Left forelimb (tissue), 1 donor: ENCODE data around the gene JAKMIP1.

ENCODE experiments used
- DNase-seq: peaks from one replicate; pipeline ENCODE4 v3.0.0-alpha.2; 2018; ENCODE audit warnings: low spot score

The JAKMIP1 gene

DNA sequence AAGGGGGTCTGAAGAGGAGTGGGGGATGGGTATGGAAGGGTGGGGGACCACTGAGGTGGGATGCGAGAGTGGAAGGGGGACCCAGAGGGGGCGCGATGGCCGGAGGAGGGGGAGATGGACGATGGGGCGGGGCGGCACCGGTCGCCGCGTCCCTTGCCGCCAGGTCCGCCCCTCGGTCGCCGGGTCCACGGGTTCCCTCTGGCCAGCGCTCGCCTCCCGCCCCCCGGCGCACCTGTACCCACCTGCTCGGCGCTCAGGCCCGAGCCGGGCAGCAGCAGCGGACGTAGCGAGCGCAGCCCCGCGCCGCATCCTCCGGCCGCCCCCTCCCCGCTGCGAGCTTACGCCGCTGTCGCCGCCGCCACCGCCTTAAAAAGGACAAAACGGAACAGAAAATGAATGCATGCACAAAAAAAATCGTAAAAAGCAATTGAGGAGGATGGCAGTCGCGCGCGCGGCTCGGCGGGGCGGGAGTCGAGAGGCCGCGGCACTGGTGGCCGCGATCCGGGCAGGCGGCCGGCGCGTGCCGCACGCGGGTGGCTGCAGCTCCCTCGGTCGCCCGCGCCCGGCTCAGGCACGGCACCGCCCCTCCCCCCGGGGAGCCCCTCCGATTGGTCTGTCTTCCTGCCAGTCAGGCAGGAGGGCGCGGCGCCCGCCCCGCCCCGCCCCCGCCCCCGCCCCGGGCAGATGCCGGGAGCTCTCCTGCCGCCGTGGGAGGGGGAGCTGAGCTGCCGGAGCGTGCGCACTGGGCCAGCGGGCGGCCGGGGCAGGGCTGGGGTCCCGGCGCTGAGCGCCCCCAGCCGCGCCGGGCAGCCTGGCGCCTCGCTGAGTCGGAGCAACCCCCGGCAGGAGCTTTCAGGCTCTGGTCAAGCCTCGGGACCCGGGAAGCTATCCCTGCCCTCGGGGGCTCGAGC lies at the start of gene JAKMIP1:
Gene JAKMIP1, minus strand, starts transcription at position 539 of the 911 bp plus-strand sequence. CDS start 87,699 bp downstream, outside the sequence.
- peak; percentile 85 for DNase-seq

DNA sequence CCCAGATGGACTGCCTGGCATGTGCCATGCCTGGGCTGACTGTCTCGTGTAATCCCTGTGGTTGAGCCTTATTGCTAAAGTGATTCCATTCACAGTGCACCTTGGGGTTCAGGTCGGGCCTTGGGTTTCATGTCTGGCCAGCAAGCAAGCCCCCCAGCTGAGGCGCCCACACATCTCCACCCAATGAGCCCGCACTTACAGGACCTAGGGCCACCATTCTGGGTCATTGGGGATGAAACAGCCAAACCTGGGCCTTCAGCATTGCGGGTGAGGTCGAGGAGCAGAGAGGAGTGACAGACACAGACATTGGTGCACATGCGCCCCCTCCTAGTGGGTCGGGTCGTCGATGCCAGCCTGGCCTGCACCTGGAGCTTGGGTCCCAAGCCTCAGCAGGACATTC lies 48.0 kb upstream of the JAKMIP1 start:
- DNase-seq = no peak

DNA sequence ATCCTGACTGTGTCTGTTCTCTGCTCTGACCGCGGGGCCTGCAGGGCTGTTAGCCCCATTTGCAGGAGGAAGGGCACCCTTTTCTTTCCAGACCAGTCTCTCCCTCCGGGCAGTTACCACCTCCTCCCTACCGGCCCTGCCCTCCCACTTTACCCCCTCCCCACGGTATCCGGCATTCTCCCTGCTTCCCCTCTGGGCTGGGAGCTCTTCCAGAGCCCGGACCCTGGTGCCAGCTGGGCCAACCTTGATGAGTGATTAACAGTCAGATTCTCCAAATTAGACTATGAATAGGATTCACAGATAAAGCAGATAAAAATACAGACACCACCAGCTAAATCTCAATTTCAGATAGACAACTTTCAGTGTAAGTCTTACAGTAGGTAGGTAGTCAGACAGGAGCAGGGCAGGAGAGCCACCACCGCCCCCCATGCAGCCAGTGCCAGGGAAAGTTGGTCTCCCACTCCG lies 45.9 kb upstream of the JAKMIP1 start:
- no peak for DNase-seq

DNA sequence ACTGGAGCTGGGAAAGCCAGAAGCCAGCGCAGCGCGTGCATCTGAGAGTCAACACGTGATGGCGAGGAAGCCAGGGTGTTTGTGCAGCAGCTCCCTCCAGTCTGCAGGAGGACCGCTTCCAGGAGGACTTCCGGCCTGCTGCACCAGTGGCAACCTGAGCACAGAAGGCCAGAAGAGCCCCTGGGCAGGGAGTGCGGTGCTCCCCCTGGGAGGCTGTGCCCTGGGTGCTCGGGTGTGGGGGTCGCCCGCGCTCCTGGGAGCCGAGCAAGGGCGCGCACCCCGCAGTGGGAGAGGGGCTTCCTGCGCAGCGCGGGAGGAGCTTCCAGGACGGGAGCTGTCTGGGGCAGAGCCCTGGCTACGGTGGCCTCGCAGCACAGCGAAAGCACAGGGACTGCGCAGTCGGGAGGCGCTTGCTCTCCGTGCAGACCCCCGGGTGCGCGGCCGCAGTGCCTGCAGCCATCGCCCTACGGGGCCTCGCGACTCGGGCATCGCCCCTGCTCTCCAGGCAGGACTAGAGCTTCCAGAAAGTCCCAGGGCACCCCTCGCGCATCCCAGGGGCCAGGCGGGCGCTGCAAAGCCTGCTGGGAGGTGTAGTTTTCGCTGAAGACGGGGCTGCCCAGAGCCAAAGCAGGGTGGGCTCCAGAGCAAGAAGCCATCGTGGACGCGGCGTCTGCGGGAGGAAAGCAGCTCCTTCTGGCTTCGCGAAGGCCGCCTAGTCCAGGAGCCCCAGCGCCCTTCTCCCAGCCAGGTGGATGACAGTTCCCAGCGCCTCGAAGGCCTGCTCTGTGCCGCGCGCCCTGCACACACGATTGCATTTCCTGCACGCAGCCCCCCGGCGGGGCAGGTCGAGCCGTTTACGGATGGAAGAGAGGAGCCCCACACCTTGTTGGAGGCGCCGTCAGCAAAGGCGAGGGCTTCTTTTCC lies 45.2 kb upstream of the JAKMIP1 start:
- no peak for DNase-seq

DNA sequence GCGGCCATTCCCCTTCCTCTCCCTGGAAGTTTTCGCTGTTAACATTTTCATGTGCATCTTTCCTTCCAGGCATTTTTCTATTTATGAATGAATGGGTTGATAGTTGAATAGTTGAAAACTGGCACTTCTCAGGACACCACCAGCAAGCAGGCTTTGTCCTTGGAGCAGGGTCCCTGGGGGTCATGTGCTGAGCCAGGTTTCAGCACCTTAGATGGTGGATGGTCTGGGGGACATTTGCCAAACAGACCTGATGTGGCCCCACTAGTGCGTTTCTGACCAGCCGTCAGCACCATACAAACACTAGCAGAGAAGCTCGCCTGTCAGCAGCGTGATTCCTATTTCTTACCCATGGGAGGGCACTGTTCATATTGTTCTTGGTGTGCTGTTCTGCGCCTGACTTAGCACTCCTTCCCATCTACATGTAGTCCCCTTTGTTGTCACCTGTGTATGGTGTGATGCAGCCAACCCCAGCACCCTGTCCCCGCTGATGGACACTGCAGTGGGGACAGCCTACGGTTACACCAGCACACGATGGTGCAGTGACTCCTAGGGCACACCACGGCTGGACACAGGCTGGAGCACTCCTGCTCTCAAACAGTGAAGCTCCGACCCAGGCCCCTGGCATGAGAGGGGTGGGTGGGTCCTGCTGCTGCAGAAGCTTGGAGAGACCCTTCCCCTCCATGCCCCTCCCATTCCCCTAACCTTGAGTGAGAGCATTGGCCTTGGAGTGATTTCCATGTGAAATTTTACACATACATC lies 42.1 kb upstream of the JAKMIP1 start:
- DNase-seq = no peak

DNA sequence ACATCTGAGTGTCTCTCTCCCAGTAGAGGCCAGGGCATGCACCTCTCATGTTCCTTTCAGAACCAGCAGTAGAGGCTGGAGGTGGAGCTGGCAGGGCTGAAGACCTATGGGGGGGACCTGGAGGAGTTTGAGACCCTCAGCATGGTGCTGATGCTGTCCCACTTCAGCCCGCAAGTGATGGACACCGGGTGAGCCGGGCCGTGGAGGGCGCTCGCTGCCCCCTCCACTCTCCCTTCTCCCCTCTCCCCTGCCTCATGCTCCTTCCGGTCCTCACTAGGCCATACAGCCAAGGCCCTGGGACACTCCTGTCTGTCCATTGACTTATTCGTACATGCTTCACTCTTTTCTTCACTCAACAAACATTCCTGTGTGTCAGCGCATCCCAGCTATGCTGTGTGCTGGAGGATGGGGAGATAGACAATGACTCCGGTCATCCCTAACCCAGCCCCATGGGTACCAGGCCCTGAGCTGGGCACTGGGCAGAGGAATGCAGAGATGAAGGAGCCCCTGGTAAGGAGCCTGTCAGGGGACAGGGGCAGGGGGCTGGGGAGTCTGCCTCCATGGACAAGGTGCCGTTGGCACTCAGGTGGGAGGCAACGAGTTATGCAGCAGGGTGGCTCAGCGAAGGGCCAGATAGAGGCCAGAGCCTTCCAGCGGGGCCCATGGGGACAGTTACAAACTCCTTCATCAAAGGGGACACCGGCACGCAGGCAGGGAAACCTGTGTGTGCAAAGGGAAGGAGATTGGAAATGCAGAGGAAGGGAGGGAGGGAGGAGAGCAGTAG lies 40.9 kb upstream of the JAKMIP1 start:
- DNase-seq = no peak

DNA sequence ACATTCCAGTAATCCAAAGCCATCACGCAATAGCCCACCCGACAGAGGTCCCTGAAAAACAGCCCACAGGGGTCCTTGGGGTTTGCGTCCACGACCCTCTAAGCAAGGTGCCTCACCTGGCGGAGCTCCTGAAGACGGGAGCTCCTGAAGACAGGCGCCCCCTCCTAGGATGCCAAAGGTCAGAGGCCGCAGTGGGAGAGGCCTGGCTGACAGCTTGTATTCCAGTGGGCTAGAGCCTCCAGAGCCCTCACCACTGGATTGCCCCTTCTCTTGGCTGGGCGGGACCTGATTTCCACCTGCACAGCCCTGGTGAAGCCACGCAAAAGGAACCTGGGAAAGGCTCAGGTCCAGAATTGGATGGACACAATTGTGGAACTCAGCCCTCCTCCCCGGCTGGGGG lies 39.6 kb upstream of the JAKMIP1 start:
- DNase-seq = peak; percentile 17

DNA sequence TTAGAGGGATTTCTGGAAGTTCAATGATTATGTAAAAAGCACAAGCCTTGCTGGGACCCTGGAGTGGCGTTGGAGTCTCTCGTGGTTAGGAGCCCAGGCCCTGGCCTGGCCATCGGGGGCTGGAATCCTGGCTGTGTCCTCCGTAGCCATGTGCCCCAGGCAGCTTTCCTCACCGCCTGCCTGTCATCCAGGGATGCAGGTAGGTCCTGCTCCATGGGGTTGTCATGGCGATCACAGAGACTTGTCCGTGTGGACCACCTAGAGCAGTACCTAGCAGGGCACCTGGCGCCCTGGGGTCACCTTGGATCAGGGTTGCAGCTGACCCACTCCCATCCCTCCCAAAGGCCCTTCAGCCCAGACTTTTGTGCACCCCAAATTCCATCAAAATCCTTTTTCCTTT lies 39.1 kb upstream of the JAKMIP1 start:
- DNase-seq = peak; percentile 3

DNA sequence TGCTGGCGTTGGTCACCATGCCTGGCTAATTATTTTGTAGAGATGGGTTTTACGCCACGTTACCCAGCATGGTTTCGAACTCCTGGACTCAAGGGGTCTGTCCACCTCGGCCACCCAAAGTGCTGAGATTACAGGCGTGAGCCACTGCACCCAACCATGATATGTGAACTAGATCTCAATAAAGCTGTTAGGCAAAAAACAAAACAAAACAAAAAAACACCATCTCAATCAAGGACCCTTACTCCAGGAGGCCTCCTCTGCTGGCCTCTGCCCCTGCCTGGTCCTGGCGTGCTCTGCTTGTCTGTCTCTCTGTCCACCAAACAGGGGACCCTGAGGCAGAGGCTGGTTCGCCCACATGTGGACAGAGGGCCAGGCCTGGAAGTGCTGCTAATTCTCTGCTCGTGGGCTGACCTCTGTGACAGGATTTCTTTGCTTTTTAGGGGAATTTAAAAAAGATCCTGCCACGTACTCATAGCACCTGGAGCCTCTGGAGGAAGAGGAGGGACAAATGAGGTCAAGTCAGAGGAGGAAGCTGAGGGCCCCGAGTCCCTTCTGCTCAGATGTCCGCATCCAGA lies 36.6 kb upstream of the JAKMIP1 start:
- DNase-seq = peak; percentile 38

DNA sequence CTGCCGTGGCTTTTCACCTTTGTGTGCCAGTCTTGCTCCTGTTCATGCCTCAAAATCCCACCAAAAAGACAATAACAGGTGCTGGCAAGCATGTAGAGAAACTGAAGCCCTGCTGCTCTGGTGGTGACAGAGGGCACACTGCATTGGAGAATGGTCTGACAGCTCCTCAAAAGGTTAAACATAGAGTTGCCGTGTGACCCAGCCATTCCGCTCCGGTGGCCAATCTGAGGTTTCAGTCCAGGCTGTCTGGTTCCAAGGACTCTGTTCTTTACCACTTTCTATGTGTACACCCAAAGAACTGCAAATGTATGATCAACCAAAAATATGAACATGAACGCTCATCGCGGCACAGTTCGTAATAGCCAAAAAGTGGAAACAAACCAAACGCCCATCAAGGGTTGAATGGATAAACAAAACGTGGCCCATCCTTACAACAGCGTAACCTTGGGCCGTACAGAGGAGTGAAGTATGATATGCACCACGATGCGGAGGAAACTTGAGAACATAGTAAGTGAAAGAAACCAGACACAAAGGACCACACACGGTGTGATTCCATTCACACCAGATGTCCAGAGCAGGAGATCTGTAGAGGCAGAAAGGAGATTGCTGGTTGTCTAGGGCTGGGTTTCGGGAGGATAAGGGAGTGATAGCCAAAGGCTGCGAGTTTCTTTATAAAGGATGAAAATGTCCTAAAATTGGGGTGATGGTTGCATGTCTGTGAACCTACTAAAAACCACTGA lies 35.7 kb upstream of the JAKMIP1 start:
- no peak for DNase-seq

DNA sequence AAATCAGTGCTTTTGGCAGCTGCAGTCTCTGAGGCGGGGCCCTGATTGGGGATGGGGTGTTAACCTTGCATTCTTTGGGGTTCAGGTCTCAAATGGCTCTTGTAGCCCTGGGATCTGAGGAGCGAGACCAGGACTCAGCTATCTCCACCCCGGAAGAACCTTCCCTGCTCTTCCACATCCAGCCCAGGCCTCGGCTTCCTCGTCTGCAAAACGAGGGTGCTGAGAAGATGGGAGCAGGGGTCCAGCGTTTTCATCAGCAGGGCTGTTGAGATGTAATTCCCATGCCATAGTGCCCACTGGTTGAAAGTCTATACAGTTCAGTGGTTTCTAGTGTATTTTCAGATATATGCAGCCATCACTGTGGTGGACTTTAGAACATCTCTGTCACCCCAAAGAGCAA lies 34.7 kb upstream of the JAKMIP1 start:
- no peak for DNase-seq

DNA sequence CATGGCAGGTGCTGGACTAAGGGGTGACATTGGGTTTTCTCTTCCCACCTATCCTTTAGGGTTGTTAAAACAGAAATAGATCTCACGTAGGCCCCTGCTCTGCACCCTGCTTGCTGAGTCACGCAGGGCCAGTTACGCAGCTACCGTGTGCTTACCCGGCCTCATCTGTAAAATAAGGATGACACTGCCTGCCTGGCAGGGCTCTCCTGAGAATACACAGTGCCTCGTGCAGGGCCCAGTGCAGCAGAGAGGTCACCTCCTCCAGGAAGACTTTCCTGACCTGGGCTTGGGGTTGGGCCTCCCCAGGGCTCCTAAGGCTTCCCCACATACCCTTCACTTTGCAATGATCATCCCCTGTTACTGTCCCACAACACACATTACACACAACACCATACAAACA lies 33.6 kb upstream of the JAKMIP1 start:
- DNase-seq = no peak

DNA sequence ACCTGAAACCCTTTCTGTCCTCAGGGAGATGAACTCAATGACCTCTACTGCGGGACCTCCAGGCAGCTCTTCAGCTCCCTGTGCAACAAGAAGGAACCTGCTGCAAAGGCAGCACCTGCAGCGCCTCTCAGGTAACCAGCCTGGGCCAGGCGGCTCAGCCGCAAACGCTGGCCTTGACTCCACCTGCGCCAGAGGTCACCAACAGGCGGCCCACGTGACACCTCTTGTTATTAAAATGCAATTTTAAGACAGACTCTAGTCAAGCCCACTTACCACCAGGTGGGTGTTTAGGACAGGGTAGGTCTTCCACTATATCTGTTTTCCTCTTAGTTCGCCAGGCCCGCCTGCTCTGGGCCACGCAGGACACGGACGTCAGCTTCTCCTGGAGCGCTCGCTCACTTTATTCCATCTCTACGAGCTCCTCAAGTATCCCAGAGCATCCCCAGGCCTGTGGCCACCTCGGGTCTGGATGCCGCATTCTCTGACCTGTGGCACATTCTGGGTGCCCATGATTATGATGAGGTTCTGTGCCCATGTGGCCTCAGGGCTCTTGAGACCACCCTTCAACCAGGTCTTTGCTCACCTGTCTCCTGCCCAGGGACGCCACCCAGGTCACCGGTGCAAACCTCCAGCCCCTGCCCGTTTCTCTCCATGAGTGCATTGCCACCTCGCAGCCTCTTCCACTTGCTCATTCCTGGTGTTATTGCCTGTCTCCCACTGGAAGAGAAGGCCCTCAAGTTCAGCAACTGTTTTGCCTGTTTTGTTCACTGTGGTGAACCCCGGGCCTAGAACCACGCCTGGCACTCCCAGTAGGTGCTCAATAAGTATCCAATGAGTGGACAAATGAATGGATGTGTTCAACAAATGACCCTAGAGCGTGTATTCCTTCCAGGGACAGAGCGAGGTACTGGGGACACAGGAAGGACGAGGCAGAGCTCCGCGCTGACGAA lies 32.8 kb upstream of the JAKMIP1 start:
- no peak for DNase-seq

DNA sequence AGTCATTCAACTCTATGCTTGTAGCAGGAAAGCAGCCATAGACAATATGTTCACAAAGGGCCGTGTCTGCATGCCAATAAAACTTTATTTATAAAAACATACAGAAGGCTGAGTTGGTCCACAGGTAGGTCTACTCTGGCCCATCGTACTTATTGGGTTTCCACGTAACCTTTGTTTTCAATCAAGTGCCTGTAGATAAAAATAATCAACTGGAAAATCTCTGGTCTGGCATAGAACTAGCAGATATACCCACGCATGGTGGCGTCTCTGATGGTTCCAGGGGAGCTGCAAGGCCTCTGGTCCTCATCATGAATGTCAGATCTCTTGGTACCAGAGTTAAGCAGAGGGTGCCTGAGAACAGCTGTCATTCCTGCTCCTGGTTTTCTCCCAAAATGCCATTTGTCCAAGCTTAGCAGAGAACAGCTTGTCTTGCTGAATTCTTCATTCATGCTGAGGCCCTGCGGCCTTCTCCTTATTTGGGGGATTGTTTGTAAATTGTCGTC lies 31.4 kb upstream of the JAKMIP1 start:
- DNase-seq = no peak

DNA sequence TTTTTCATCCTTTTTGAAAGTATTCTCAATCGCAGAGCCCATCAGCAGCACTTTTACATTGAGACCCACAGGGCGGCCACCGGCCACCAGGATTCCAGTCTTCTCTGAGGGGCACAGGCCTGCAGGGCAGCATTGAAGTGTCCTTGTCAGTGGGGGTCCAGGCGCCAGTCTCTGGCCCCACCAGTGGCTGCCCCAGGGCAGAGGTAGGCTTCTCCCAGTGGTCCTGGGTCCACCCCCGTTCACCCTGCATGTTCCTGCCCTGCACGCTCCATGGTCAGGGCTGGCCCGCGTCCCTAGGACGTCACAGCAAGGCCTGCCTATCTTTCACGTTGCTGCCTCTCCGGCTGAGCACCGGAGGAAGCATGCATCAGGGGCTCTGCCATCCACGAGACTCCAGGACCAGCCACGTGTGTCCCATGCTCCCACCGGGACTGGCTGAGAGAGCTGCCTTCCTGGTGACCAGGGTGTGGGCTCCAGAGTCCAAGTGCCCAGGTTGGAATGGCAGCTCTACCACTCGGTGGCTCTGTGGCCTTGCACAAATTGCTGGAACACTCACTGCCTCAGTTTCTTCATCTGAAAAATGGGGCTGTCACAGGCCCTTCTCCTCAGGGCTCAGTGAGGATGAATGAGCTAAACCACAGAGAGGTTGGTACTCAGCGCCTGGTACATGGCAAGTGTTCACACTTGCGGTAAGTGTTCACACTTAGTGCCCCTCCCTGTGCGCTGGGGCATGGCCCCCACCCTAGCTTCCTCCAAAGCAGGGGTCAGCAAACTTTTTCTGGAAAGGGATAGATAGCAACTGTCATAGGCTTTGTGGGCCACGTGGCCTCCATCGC lies 30.7 kb upstream of the JAKMIP1 start:
- DNase-seq = no peak

DNA sequence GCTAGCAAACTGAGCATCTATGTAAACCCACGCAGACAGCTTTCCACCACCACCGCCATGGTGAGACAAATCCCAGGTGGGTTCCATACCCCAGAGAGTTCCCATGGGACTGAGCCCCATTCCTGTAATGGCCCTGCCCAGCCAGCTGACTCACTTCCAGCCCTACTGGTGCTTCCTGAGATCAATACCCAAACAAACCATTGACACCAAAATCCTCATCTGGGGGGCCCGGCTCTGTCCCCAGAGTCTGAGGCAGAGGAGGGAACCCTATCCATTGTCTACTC lies 30.1 kb upstream of the JAKMIP1 start:
- no peak for DNase-seq

DNA sequence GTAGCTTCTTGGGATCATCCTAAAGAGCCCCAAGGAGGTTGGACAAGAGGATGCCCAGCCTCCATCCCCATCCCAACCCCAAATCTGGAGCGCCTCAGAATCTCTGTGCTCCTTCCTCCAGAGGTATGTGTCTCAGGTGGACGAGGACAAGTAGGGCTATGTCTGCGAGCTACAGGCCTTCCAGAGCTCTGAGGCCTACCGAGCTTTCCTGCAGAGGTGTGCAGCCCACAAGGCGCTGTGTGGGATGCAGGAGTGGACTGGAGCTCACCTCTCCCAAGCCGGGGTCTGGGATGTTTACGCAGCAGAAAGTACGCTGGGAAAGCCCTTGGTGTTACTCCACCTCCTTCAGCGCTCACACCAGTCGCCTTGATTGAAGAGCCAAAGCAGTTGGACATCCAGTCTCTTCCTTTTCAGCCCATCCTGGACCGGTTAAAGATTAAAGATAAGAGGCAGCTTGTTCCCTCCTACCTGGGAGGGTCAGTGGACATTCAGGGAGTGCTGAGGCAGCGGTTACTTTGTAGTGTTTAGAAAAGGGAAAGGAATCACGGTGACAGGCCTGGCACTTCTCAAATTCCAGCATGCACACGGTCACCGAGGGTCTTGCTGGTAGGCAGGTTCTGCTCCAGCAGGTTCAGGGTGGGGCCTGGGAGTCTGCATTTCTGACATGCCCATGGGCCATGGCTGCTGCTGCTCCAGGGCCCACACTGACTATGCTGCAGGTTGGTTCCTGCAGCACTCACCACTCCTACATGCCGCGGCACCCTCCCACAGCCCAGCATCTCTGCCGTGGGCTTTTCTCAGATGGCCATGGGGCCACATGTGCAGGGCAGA lies 29.5 kb upstream of the JAKMIP1 start:
- DNase-seq = no peak
